ENCODE measurements around the gene SLC8A2. TPM values are rescaled to one million over a fixed set of nuclear protein-coding genes. Genes with fewer than 3 reads are reported as not detected.
A peak's percentile ranks its signal among the peaks of the same experiment; 100 is the strongest.

Gene SLC8A2
- total and polyA plus RNA-seq, 3 experiments from 2014 or later, result not detected

GRCh38 chr19:47430041-47430802 lies 41.5 kb downstream of the SLC8A2 start:
- peaks cover 45 to 51% of the 10 kb centered on the region in 2 donors for H3K27me3 Mint-ChIP-seq
- no peak overlapping the region for H3K4me3 ChIP-seq (ENCODE audit: low read length)
- H3K27ac ChIP-seq (ENCODE audit: low read depth, low read length), result no peak overlapping the region
- peaks cover 29% of the 10 kb centered on the region for H3K27me3 ChIP-seq (ENCODE audit: insufficient read depth, low read length, poor library complexity, severe bottlenecking)
- H3K9me3 ChIP-seq (ENCODE audit: low read length), result no peaks in the 10 kb centered on the region
- no peak for DNase-seq
- H3K36me3 ChIP-seq (ENCODE audit: insufficient read depth, low read length), result no peaks in the 10 kb centered on the region
- peaks cover 7 to 15% (median 8%) of the 10 kb centered on the region in 3 donors for H3K4me1 Mint-ChIP-seq
- H3K4me3 Mint-ChIP-seq, result peak overlapping the region in 5 of 7 donors; percentile 11 to 62 (median 44)
- H3K9me3 Mint-ChIP-seq, result no peaks in the 10 kb centered on the region
- ChIA-PET POLR2A (interaction anchor here (0.5 kb wide), 1 partner anchor 133 kb away, joined by 5 read pairs; no protein-coding TSS in a partner anchor), CTCF (interaction anchor here (0.9 to 1.5 kb wide), 2 partner anchors 136 to 282 kb away, joined by 3 read pairs; no protein-coding TSS in a partner anchor)
- no peaks in the 10 kb centered on the region for H3K36me3 Mint-ChIP-seq
- H3K4me1 ChIP-seq (ENCODE audit: insufficient read depth, low read length), result peaks cover 31% of the 10 kb centered on the region
- no peak overlapping the region for H3K27ac Mint-ChIP-seq

GRCh38 chr19:47429140-47429793 lies 42.4 kb downstream of the SLC8A2 start:
- peaks cover 33% of the 10 kb centered on the region for H3K27me3 ChIP-seq (ENCODE audit: insufficient read depth, low read length, poor library complexity, severe bottlenecking)

GRCh38 chr19:47428177-47428894 lies 43.4 kb downstream of the SLC8A2 start:
- Histone ChIP-seq H3K9me3 (ENCODE audit: low read length) (no peaks in the 10 kb centered on the region), H3K36me3 (ENCODE audit: insufficient read depth, low read length) (no peaks in the 10 kb centered on the region), H3K4me1 (ENCODE audit: insufficient read depth, low read length) (peaks cover 31% of the 10 kb centered on the region), H3K4me3 (ENCODE audit: low read length) (peak overlapping the region; percentile 44), H3K27me3 (ENCODE audit: insufficient read depth, low read length, poor library complexity, severe bottlenecking) (peaks cover 41% of the 10 kb centered on the region), H3K27ac (ENCODE audit: low read depth, low read length) (no peak overlapping the region)
- no peak overlapping the region for H3K4me3 Mint-ChIP-seq
- ChIA-PET CTCF (interaction anchor here (1.0 to 1.9 kb wide), 11 partner anchors 8 to 282 kb away, joined by 3 to 13 read pairs (median 3); partner anchors contain the start of gene KPTN), POLR2A (no interaction called here)
- no peaks in the 10 kb centered on the region for H3K36me3 Mint-ChIP-seq
- no peak overlapping the region for H3K27ac Mint-ChIP-seq
- no peaks in the 10 kb centered on the region for H3K9me3 Mint-ChIP-seq
- peaks cover 5 to 12% (median 6%) of the 10 kb centered on the region in 3 donors for H3K4me1 Mint-ChIP-seq
- H3K27me3 Mint-ChIP-seq, result peaks cover 43 to 58% of the 10 kb centered on the region in 2 donors
- peak; percentile 74 to 84 (median 75) for DNase-seq

More at GRCh38 chr19:47429140-47429793, 42.4 kb downstream of the SLC8A2 start:
- Mint-ChIP-seq H3K36me3 (no peaks in the 10 kb centered on the region), H3K27me3 (peaks cover 44 to 57% of the 10 kb centered on the region in 2 donors), H3K9me3 (no peaks in the 10 kb centered on the region), H3K4me1 (peaks cover 5 to 12% (median 6%) of the 10 kb centered on the region in 3 donors), H3K4me3 (peak overlapping the region in 4 of 7 donors; percentile 19 to 62 (median 50)), H3K27ac (no peak overlapping the region)
- no peak for DNase-seq
- Histone ChIP-seq H3K9me3 (ENCODE audit: low read length) (no peaks in the 10 kb centered on the region), H3K36me3 (ENCODE audit: insufficient read depth, low read length) (no peaks in the 10 kb centered on the region), H3K4me1 (ENCODE audit: insufficient read depth, low read length) (peaks cover 31% of the 10 kb centered on the region), H3K27ac (ENCODE audit: low read depth, low read length) (no peak overlapping the region), H3K4me3 (ENCODE audit: low read length) (no peak overlapping the region)
- ChIA-PET CTCF (interaction anchor here (1.4 to 1.9 kb wide), 5 partner anchors 7 to 277 kb away, joined by 3 to 13 read pairs (median 3); no protein-coding TSS in a partner anchor), POLR2A (interaction anchor here (0.6 kb wide), 1 partner anchor 86 kb away, joined by 5 read pairs; no protein-coding TSS in a partner anchor)

- Mint-ChIP-seq H3K36me3 (peaks cover 0 to 2% (median 0%) of the 10 kb centered on the region in 3 donors), H3K27me3 (peaks cover 43 to 61% of the 10 kb centered on the region in 2 donors), H3K4me3 (peak overlapping the region in 2 of 7 donors; percentile 49 to 54), H3K4me1 (peaks cover 6 to 16% (median 6%) of the 10 kb centered on the region in 3 donors), H3K9me3 (no peaks in the 10 kb centered on the region), H3K27ac (peak overlapping the region in 3 of 8 donors; percentile 30 to 43 (median 42))
- H3K4me1 ChIP-seq (ENCODE audit: insufficient read depth, low read length), result peaks cover 36% of the 10 kb centered on the region
- no peak overlapping the region for H3K27ac ChIP-seq (ENCODE audit: low read depth, low read length)
- H3K27me3 ChIP-seq (ENCODE audit: insufficient read depth, low read length, poor library complexity, severe bottlenecking), result peaks cover 49% of the 10 kb centered on the region
- CTCF ChIA-PET, result interaction anchor here (1.0 to 1.9 kb wide), 11 partner anchors 9 to 283 kb away, joined by 3 to 13 read pairs (median 3); partner anchors contain the start of gene KPTN
- POLR2A ChIA-PET, result no interaction called here
- H3K36me3 ChIP-seq (ENCODE audit: insufficient read depth, low read length), result no peaks in the 10 kb centered on the region
- peak; percentile 56 to 75 (median 59) for DNase-seq
- no peaks in the 10 kb centered on the region for H3K9me3 ChIP-seq (ENCODE audit: low read length)
- peak overlapping the region; percentile 44 for H3K4me3 ChIP-seq (ENCODE audit: low read length)
Observed at GRCh38 chr19:47427241-47428176, 44.2 kb downstream of the SLC8A2 start.

- Histone ChIP-seq H3K27me3 (ENCODE audit: insufficient read depth, low read length, poor library complexity, severe bottlenecking) (peaks cover 60% of the 10 kb centered on the region), H3K9me3 (ENCODE audit: low read length) (no peaks in the 10 kb centered on the region), H3K36me3 (ENCODE audit: insufficient read depth, low read length) (no peaks in the 10 kb centered on the region), H3K27ac (ENCODE audit: low read depth, low read length) (no peak overlapping the region), H3K4me3 (ENCODE audit: low read length) (no peak overlapping the region), H3K4me1 (ENCODE audit: insufficient read depth, low read length) (peaks cover 36% of the 10 kb centered on the region)
- DNase-seq, result no peak
- H3K4me1 Mint-ChIP-seq, result peaks cover 11 to 26% (median 24%) of the 10 kb centered on the region in 3 donors
- no peak overlapping the region for H3K4me3 Mint-ChIP-seq
- peaks cover 0 to 2% (median 0%) of the 10 kb centered on the region in 5 donors for H3K9me3 Mint-ChIP-seq
- H3K27ac Mint-ChIP-seq, result peak overlapping the region in 1 of 8 donors; percentile 27
- ChIA-PET CTCF (no interaction called here), POLR2A (no interaction called here)
- peaks cover 0 to 3% (median 0%) of the 10 kb centered on the region in 3 donors for H3K36me3 Mint-ChIP-seq
- H3K27me3 Mint-ChIP-seq, result peaks cover 50 to 58% of the 10 kb centered on the region in 2 donors
Observed at GRCh38 chr19:47423203-47423882, 48.4 kb downstream of the SLC8A2 start.

GRCh38 chr19:47422417-47423163 lies 49.1 kb downstream of the SLC8A2 start:
- Histone ChIP-seq H3K27ac (ENCODE audit: low read depth, low read length) (no peak overlapping the region), H3K9me3 (ENCODE audit: low read length) (no peaks in the 10 kb centered on the region), H3K36me3 (ENCODE audit: insufficient read depth, low read length) (no peaks in the 10 kb centered on the region), H3K4me1 (ENCODE audit: insufficient read depth, low read length) (peaks cover 36% of the 10 kb centered on the region), H3K27me3 (ENCODE audit: insufficient read depth, low read length, poor library complexity, severe bottlenecking) (peaks cover 61% of the 10 kb centered on the region), H3K4me3 (ENCODE audit: low read length) (no peak overlapping the region)
- no peak overlapping the region for H3K27ac Mint-ChIP-seq
- no peak for DNase-seq
- H3K27me3 Mint-ChIP-seq, result peaks cover 58 to 66% of the 10 kb centered on the region in 2 donors
- ChIA-PET CTCF (no interaction called here), POLR2A (interaction anchor here (0.6 kb wide), 1 partner anchor 352 kb away, joined by 7 read pairs; no protein-coding TSS in a partner anchor)
- H3K36me3 Mint-ChIP-seq, result peaks cover 0 to 3% (median 0%) of the 10 kb centered on the region in 3 donors
- peaks cover 18 to 34% (median 31%) of the 10 kb centered on the region in 3 donors for H3K4me1 Mint-ChIP-seq
- H3K9me3 Mint-ChIP-seq, result peaks cover 0 to 2% (median 0%) of the 10 kb centered on the region in 5 donors
- peak overlapping the region in 2 of 7 donors; percentile 14 to 34 for H3K4me3 Mint-ChIP-seq
